HG03457 (cell line): ENCODE data around the gene GNL3L.
"Not testable (repeated sequence)": the region's sequence is repeated elsewhere in the genome, so short reads cannot be mapped to it uniquely, and the experiment has no call there.

ENCODE experiments used
- ATAC-seq: cut with Tn5 transposase; IDR thresholded peaks from one replicate; pipeline ENCODE4 v1.9.1; 2021; ENCODE audit warnings: moderate number of reproducible peaks; ENCODE audit not compliant: unreplicated experiment

GNL3L gene

DNA sequence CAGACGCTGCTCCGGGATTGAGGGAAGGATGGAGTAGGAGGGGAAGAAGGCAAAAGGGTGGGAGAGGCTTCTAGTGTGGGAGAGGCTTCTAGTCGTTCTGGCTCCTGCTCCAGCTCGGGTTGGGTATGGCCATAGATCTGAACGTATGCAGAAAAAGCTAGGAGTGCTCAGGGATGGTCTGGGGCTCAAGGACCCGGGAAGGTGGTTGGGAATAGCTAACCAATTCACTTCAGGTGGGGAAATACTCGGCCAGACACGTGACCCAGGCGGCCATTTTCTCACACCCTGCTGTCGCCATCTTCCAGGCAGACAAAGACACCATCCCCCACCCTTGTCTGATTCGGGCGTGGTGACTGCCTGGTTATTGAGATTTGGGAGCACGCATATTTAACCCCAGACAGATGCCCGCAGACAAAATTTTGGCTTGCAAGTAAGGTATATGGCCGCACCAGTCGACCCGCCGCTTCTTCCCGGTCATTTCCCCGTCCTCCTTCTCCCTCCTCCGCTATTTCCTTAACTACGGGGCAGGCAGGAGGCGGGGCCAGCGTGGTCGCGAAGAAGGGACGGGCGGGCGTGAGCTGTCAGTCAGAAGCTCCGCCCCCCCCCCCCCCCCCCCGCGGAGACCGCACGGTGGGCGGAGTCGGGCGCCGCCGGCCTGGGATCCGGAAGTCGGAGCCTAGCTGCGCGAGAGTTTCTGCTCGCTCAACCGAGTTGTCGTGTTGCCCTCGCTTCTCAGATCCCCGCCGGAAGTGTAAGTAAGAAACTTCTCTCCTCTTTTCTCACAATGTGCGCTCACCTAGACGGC lies at the start of gene GNL3L:
GNL3L (plus strand) TSS at position 668 of the 805 bp plus-strand sequence. CDS start 2,348 bp downstream, outside the sequence.
- peak; percentile 77 for ATAC-seq

- no peak for ATAC-seq
Observed at GRCh38 chrX:54482839-54483593, 47.0 kb upstream of the GNL3L start.

- ATAC-seq, result no peak
Observed at GRCh38 chrX:54483946-54484345, 46.1 kb upstream of the GNL3L start.

DNA sequence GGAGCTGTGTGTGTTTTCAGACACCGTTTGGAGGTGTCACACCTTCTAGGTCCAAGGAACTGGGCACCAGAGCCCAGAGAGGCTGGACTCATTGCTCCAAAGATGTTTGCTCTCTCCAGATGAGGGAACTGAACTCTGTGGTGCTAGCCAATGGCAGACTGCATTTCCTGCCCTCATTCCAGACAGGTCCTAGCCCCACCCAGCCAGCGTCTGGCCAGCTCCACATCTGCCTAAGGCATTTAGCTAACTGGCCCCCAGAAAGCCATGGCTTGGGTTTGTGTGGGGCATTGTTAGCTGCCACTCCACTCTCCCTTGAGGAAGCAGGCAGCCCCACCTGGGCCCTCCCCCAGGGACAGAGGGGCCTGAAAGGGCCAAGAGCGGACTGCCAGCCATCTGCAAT lies 45.4 kb upstream of the GNL3L start:
- no peak for ATAC-seq

- ATAC-seq, result not testable (repeated sequence)
Observed at GRCh38 chrX:54489819-54490218, 40.2 kb upstream of the GNL3L start.

DNA sequence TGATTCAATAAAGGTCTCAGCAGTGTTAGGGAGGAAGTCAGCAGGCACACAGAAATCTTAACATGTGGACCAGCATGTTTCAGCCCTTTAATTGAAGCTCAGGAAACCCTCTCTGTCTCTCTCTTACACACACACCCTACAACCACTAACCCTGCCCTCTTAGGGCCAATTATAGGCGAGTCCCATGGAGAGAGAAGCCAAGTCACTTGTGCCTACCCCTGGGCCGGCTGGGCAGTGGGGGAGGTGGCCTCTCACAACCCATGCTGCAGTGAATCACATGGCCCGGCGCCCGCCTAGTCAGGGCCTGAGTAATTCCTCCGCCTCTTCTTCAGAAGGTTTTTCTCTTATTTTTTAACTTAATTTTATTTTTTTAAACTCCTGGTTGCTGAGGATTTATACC lies 37.7 kb upstream of the GNL3L start:
- ATAC-seq, result no peak

DNA sequence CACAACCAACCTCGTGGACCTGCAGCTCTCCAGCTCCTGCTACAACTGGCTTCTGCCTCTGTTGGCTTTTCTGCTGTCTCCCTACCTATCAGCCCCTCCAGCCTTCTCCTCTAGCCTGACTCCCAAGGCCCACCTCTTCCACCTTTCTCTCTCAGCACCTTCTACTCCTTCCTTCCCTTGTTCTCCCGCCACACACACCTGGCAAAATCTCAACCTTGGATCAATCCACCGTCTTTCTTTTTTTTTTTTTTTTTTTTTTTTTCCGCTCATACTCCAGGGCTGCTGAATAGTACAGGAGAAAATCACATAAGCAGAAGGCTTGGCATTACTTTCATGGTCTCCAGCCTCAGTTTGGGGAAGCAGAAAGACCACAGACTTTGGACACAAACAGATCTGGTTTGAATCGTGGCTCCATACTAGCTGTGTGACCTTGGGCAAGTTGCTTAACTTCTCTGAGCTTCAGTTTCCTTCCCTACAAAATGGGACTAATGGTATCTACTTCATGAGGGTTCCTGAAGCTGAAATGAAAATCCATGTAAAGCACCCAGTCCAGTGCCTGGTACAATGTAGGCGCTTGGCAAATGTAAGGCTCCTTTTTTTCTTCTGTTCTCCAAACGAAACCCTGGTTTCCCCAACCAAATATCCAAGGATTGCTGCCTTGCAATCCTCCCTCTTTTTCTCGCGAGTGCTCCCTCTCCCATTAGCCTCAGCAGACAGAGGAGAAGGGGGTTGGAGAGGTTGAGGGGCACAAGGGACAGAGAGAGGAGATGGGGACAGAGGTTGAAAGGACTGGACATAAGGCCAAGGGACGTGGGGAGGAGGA lies 35.6 kb upstream of the GNL3L start:
- no peak for ATAC-seq

DNA sequence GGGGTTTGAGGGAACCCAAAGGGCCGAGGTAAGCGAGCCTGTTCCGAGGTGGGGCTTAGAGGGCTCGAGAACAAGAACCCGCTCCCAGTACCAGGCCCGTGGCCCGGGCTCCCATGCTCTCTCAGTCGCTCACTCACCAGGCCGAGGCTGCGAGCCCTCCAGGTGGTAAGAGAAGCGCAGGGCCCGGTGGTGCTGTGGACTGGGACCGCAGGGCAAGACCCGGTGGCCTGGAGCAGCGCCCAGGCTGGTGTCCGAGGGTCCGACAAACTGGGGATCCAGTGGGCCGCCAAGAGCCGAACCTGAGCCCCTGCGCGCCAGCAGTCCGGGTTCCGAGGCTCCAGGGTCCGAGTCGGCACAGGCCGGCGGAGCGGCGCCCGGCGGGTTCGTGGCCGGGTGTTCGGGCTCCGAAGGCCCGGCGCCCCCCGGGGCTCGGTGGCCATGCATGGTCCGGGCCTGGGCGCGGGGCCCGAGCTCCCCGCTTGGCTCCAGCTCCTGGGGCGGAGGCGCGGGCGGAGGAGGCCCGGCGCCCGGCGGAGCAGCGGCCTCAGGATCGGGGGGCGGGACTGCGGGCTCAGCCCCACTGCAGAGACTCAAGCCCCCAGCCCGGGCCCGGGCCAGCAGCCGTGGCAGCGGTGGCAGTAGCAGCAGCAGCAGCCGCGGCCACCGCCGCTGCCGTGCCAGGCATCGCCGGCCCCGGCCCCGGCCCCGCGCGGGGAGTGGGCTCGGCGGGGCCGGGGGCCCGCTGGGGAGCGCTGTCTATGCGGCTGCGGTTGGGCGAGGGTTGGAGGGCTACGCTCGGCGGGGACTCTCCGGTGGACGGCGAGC lies 34.8 kb upstream of the GNL3L start:
- ATAC-seq, result no peak

- no peak for ATAC-seq
Observed at GRCh38 chrX:54495814-54496516, 34.1 kb upstream of the GNL3L start, which contains the start of gene FGD1. Gene FGD1, minus strand, starts transcription at chrX:54496234. Its CDS starts 802 bp downstream, at chrX:54495432.

DNA sequence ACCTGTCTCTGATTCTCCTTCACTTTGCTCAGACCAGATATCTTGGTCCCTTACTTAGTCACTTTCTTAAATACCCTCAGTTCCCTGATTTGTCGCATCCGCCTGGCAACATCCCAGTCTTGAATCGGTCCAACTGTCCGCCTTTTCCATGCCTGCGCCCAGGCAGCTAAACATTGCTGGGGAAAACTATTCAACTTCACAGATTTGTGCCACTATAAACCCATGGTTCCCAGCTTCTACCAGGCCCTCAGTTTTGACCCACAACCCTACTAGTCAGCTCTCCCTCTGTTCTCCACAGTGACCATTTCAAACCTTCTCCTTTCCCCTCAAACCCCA lies 33.5 kb upstream of the GNL3L start:
- ATAC-seq, result no peak

DNA sequence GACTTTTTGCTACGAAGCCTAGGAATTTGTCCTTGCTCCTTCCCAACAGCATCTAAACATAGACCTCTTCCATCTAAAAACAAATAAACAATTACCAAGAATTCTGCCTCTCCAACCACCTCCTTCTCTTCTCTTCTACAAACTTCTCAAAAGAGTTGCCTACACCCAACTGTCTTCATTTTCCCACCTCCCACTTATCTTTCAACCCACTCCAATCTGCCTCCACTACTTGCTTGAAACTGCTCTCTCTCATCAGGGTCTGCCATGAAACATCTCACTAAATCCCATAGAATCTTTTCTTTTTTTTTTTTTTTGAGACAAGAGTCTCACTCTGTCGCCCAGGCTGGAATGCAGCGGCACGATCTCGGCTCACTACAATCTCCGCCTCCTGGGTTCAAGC lies 33.1 kb upstream of the GNL3L start:
- no peak for ATAC-seq

- ATAC-seq, result no peak
Observed at GRCh38 chrX:54509400-54509799, 20.6 kb upstream of the GNL3L start.

DNA sequence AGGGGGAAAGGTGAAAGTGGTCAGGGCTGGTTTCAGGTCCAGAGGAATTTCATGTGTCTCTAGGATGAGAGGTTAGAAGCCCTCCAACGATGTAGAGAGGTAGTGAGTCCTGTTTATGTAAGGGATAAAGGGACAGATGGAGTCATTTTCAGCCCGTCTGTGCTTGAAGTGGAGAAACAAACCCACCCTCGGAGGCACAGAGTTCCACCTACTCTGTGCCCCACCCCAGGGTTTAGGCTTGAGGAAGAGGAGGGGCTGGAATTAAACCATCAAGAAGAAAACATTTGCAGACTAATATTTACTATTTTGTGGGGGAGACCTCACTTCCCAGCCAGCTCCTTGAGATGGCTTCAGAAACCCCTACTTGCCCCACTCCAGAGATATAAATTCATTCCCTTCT lies 868 bp upstream of the GNL3L start:
- ATAC-seq, result no peak

DNA sequence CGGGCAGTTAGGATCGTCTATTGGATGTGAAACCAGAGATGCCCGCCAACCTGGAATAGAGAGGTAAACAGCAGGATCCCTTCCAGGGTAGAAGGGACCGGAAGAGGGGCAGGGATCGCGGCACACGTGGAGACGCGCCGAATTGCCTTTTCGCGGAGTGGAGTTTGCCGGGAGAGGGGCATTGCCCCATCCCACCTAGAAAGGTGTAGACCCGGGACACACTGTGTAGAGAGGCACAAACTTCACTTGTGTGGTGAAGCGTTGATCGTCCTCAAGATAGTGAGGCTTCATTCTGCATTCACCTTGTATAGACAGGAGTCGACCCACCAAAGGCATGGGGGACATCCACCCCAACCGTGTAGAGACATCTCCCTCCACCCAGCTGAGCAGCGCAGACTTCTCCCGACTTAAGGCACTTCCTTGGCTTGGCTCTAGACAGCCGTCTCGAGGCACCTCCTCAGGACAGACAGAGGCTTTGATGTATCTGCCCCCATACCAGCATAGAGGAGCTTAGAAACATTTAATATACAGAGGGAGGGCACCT lies 410 bp downstream of the GNL3L start:
- no peak for ATAC-seq

GRCh38 chrX:54534271-54534670 lies 4.3 kb downstream of the GNL3L start:
- ATAC-seq, result no peak

- ATAC-seq, result no peak
Observed at GRCh38 chrX:54540289-54540688, 10.3 kb downstream of the GNL3L start.

- not testable (repeated sequence) for ATAC-seq
Observed at GRCh38 chrX:54542239-54542638, 12.2 kb downstream of the GNL3L start.

- ATAC-seq, result no peak
Observed at GRCh38 chrX:54550821-54551220, 20.8 kb downstream of the GNL3L start.

- no peak for ATAC-seq
Observed at GRCh38 chrX:54551801-54552200, 21.8 kb downstream of the GNL3L start.

DNA sequence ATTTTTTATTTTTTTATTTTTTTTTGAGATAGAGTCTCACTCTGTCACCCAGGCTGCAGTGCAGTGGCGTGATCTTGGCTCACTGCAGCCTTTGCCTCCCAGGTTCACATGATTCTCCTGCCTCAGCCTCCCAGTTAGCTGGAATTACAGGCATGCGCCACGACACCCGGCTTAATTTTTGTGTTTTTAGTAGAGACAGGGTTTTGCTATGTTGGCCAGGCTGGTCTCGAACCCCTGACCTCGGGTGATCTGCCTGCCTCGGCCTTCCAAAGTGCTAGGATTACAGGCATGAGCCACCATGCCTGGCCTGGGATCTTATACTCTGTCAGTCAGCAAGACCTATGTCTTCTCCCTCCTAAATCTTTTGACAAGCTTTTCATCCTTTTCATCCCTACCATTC lies 25.0 kb downstream of the GNL3L start:
- not testable (repeated sequence) for ATAC-seq
